Measurements from ENCODE around the gene EXOC3L1. TPM values are rescaled to one million over a fixed set of nuclear protein-coding genes. Genes with fewer than 3 reads are reported as not detected.

Gene EXOC3L1
- total RNA-seq, 4 donors from 2014 or later: 3.0 to 6.7 TPM; not detected in 2

DNA sequence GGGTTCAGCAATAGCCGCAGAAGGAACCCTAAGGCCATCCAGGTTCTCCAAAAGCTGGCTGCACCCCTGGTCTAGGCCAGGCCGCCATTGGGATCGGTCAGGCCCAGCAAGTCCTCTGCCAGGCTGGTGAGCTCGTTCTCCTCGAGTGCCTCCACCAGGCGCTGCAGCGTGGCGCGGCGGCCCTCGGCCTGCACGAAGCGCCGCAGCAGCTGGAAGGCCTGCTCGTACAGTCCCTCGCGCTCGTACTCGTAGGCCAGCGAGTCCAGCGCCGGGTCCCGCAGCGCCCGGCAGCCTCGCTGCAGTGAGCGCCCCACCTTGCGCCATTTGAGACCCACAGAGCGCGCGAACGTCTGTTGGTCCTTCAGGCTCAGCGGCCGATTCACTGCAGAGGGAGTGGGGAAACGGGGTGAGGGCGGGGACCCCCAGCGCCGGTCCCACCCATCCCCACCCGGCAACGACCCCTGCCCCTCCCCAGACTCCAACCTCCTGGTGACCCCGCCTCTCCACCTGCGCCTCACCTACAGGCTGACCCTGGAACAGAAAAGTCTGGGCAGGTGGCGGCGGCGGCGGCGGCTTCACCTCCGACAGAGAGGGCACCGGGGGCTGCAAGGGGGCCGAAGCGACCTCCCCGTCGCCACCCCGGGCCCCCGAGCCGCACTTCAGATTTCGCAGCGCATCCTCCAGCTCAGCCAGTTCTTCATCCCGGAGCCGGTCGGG lies 35.2 kb downstream of the EXOC3L1 start:
- no peak overlapping the region for H3K27ac ChIP-seq
- H3K9me3 ChIP-seq: no peaks in the 10 kb centered on the region
- H3K4me3 ChIP-seq: peak overlapping the region in 2 of 4 donors; percentile 12 to 30
- peaks cover 13% of the 10 kb centered on the region for H3K27me3 ChIP-seq
- no peaks in the 10 kb centered on the region for H3K36me3 ChIP-seq
- no peak for TF ChIP-seq POLR2AphosphoS5 (IDR thresholded peaks at IDR 0.05)
- TF ChIP-seq POLR2A (IDR thresholded peaks at IDR 0.05): no peak
- TF ChIP-seq, protein P1, sequence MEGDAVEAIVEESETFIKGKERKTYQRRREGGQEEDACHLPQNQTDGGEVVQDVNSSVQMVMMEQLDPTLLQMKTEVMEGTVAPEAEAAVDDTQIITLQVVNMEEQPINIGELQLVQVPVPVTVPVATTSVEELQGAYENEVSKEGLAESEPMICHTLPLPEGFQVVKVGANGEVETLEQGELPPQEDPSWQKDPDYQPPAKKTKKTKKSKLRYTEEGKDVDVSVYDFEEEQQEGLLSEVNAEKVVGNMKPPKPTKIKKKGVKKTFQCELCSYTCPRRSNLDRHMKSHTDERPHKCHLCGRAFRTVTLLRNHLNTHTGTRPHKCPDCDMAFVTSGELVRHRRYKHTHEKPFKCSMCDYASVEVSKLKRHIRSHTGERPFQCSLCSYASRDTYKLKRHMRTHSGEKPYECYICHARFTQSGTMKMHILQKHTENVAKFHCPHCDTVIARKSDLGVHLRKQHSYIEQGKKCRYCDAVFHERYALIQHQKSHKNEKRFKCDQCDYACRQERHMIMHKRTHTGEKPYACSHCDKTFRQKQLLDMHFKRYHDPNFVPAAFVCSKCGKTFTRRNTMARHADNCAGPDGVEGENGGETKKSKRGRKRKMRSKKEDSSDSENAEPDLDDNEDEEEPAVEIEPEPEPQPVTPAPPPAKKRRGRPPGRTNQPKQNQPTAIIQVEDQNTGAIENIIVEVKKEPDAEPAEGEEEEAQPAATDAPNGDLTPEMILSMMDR (IDR thresholded peaks at IDR 0.05): no peak
- TF ChIP-seq EP300 (IDR thresholded peaks at IDR 0.05; ENCODE audit: low read depth): no peak
- DNase-seq: no peak
- peaks cover 11 to 49% (median 45%) of the 10 kb centered on the region in 4 donors for H3K4me1 ChIP-seq
- in situ Hi-C loops (cut with MboI; ENCODE audit: low pct_ligation_motif_present in 1 of 4, low pct_unique_long_range_greater_than_20kb in 1 of 4, low sequenced_read_pairs in 3 of 4): loop anchor here in 3 of 4 donors (10.0 to 25.0 kb wide), 3 partner anchors 140 to 192 kb away; partner anchors contain the start of genes CES3 (in 1 of the 3) and CES4A (in 1 of the 3)
- WGBS, 2 donors (ENCODE audit: low coverage in 1 of 2): 54% methylated on average over 42 of the region's 61 CpGs; no CpG with 5 or more reads in 1 of the 2 donors
- intact Hi-C loops (cut with DNase I; ENCODE audit: low total_unique reads): no loop called here

DNA sequence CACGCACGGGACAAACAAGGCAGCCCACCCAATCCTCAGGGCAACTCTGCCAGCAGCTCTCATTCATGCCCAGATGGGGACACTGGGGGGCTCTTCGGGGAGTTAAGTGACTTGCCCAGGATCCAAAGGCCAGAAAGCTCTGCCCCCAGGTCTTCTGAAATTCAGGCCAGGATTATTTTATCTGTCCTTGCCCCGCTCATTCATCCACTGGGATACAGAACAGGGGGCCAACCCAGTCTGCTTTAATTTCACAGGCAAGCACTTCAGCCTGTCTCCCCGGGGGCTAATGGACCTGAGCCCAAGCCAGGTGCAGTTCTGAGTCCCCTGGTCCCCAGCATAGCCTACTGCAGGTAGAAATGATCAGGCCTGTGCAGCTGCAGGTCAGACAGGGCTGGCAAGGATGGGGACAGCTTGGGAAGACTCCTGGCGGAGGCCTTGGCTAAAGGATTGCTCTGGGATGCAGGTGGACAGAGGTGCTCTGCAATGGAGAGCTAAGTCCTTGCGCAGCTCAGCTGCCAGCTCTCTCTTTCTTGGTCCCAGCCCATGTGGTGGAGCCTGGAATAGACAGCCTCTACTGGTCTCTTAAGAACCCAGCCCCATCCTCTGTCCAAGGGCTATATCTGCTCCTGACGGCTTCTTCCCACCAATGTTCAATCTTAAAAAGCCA lies 38.4 kb downstream of the EXOC3L1 start:
- H3K27me3 ChIP-seq: peaks cover 16% of the 10 kb centered on the region
- intact Hi-C loops (cut with DNase I; ENCODE audit: low total_unique reads): no loop called here
- H3K4me1 ChIP-seq: peaks cover 11 to 34% (median 31%) of the 10 kb centered on the region in 4 donors
- 54% methylated on average over 8 of the region's 8 CpGs; no CpG with 5 or more reads in 1 of the 2 donors for WGBS, 2 donors (ENCODE audit: low coverage in 1 of 2)
- peaks cover 0 to 7% (median 0%) of the 10 kb centered on the region in 4 donors for H3K36me3 ChIP-seq
- H3K27ac ChIP-seq: peak overlapping the region; percentile 80 to 92 (median 87)
- peak overlapping the region in 1 of 4 donors; percentile 66 for H3K4me3 ChIP-seq
- H3K9me3 ChIP-seq: no peaks in the 10 kb centered on the region
- TF ChIP-seq POLR2A (IDR thresholded peaks at IDR 0.05) (no peak), EP300 (IDR thresholded peaks at IDR 0.05; ENCODE audit: low read depth) (no peak), POLR2AphosphoS5 (IDR thresholded peaks at IDR 0.05) (no peak)
- TF ChIP-seq, protein P1 (IDR thresholded peaks at IDR 0.05): no peak
- no peak for DNase-seq
- in situ Hi-C loops (cut with MboI; ENCODE audit: low pct_ligation_motif_present in 1 of 4, low pct_unique_long_range_greater_than_20kb in 1 of 4, low sequenced_read_pairs in 3 of 4): loop anchor here in 3 of 4 donors (10.0 to 25.0 kb wide), 3 partner anchors 137 to 189 kb away; partner anchors contain the start of genes CES3 (in 1 of the 3) and CES4A (in 1 of the 3)

DNA sequence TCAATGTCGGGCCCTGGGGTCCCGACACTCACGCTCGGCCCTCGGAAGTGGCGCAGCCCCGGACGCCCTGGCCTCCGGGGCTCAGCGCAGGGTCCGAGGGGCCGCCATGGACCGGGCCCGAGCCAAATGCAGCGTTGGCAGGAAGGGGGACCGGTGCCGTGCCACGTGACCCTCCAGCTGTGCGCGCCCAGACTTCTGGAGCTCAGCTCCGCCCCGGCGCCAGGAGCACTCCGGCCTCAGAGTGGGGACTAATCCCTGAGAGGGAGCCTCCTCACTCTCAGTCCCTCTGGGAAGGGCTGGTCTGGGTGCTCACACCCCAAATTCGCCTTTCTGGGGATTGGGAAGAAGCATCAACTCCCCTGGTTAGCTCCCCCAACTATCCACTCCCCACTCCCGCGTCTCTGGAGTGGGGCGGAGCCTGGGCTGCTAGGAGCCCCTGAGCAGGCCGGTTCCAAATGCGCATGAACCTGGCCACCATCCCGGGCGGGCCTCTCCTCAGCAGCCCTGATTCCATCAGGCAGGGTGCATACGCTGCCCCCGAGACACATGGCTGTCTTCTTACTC lies 39.0 kb downstream of the EXOC3L1 start, which contains the start of gene B3GNT9:
Gene B3GNT9 (minus strand): TSS at position 166 of the 564 bp plus-strand sequence. CDS start 513 bp downstream, outside the sequence.
- Histone ChIP-seq H3K36me3 (peaks cover 0 to 7% (median 0%) of the 10 kb centered on the region in 4 donors), H3K9me3 (no peaks in the 10 kb centered on the region), H3K27me3 (peaks cover 16% of the 10 kb centered on the region), H3K27ac (peak within 1 kb of the TSS; percentile 80 to 92 (median 87)), H3K4me1 (peaks cover 11 to 28% (median 25%) of the 10 kb centered on the region in 4 donors), H3K4me3 (peak within 1 kb of the TSS; percentile 30 to 66 (median 52))
- 2% methylated on average over 19 of the region's 34 CpGs; no CpG with 5 or more reads in 1 of the 2 donors for WGBS, 2 donors (ENCODE audit: low coverage in 1 of 2)
- intact Hi-C loops (cut with DNase I; ENCODE audit: low total_unique reads): no loop called here
- DNase-seq: peak; percentile 72
- in situ Hi-C loops (cut with MboI; ENCODE audit: low pct_ligation_motif_present in 1 of 4, low pct_unique_long_range_greater_than_20kb in 1 of 4, low sequenced_read_pairs in 3 of 4): loop anchor here in 3 of 4 donors (10.0 to 25.0 kb wide), 3 partner anchors 136 to 189 kb away; partner anchors contain the start of genes CES3 (in 1 of the 3) and CES4A (in 1 of the 3)
- TF ChIP-seq, protein P1 (IDR thresholded peaks at IDR 0.05): no peak
- TF ChIP-seq POLR2AphosphoS5 (IDR thresholded peaks at IDR 0.05): no peak
- no peak for TF ChIP-seq EP300 (IDR thresholded peaks at IDR 0.05; ENCODE audit: low read depth)
- TF ChIP-seq POLR2A (IDR thresholded peaks at IDR 0.05): no peak
